HEK293T (cell line): Measurements from ENCODE around the gene TMCO6.

Experiments used
- ARNT ChIP-seq: fragments of 450-650 bp; IDR thresholded peaks from 2 replicates; pipeline ENCODE4 v1.6.1; 2017; ENCODE audit warnings: mild to moderate bottlenecking
- BHLHE40 ChIP-seq: fragments of 450-650 bp; IDR thresholded peaks from 2 replicates; pipeline ENCODE4 v1.6.1; 2016; ENCODE audit warnings: mild to moderate bottlenecking, moderate library complexity, borderline replicate concordance
- ELF4 ChIP-seq: fragments of 450-650 bp; IDR thresholded peaks from 2 replicates; pipeline ENCODE4 v1.6.1; 2017; ENCODE audit warnings: antibody characterized with exemption
- FOXA1 ChIP-seq: fragments of 450-650 bp; IDR thresholded peaks from 2 replicates; pipeline ENCODE4 v1.6.1; 2016; ENCODE audit warnings: mild to moderate bottlenecking
- FOXK2 ChIP-seq: fragments of 450-650 bp; IDR thresholded peaks from 2 replicates; pipeline ENCODE4 v1.6.1; 2016; ENCODE audit warnings: mild to moderate bottlenecking
- FOXM1 ChIP-seq: fragments of 450-650 bp; IDR thresholded peaks from 2 replicates; pipeline ENCODE4 v1.6.1; 2017; ENCODE audit warnings: mild to moderate bottlenecking, borderline replicate concordance
- HDGF ChIP-seq: fragments of 450-650 bp; IDR thresholded peaks from 2 replicates; pipeline ENCODE4 v1.6.1; 2017; ENCODE audit warnings: antibody characterized with exemption, borderline replicate concordance
- L3MBTL2 ChIP-seq: fragments of 450-650 bp; conservative IDR thresholded peaks from 2 replicates; pipeline ENCODE4 v1.6.1; 2016; ENCODE audit warnings: mild to moderate bottlenecking
- LEF1 ChIP-seq: fragments of 450-650 bp; IDR thresholded peaks from 2 replicates; pipeline ENCODE4 v1.6.1; 2017; ENCODE audit warnings: mild to moderate bottlenecking, borderline replicate concordance
- NFRKB ChIP-seq: fragments of 450-650 bp; IDR thresholded peaks from 2 replicates; pipeline ENCODE4 v1.6.1; 2016; ENCODE audit warnings: mild to moderate bottlenecking, moderate library complexity
- SP1 ChIP-seq: fragments of 450-650 bp; IDR thresholded peaks from 2 replicates; pipeline ENCODE4 v1.6.1; 2017
- SUZ12 ChIP-seq: fragments of 450-650 bp; IDR thresholded peaks from 2 replicates; pipeline ENCODE4 v1.6.1; 2016; ENCODE audit warnings: mild to moderate bottlenecking
- TARDBP ChIP-seq: fragments of 450-650 bp; IDR thresholded peaks from 2 replicates; pipeline ENCODE4 v1.6.1; 2016
- TF ChIP-seq, protein P1 (sequence below): fragments of 450-650 bp; IDR thresholded peaks from 2 replicates; pipeline ENCODE4 v1.6.1; 2016

DNA sequence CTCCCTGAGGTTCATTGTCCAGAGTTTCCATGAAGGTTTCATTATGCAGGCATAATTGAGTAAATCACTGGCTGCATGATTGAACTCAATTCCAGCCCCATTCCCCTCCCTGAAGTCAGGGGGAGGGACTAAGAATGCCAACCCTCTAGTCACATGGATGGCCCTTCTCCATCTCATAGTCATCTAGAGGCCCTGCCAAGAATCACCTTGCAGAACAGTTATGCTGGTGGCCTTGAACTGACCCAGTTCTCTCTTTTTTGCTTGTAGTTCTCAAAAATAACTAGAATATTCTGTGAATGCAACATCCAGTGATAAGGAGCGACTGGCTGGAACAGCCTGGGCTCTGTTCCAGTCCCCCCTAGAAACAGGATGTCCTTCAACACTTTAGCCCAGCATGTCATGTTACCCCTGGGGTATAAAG lies 42.9 kb upstream of the TMCO6 start:
- TF ChIP-seq SP1 (no peak), ARNT (no peak), SUZ12 (no peak), FOXM1 (no peak), FOXA1 (no peak), BHLHE40 (no peak), ELF4 (no peak), NFRKB (no peak), HDGF (no peak), LEF1 (no peak), TARDBP (no peak), FOXK2 (no peak), L3MBTL2 (no peak)
- TF ChIP-seq, protein P1, sequence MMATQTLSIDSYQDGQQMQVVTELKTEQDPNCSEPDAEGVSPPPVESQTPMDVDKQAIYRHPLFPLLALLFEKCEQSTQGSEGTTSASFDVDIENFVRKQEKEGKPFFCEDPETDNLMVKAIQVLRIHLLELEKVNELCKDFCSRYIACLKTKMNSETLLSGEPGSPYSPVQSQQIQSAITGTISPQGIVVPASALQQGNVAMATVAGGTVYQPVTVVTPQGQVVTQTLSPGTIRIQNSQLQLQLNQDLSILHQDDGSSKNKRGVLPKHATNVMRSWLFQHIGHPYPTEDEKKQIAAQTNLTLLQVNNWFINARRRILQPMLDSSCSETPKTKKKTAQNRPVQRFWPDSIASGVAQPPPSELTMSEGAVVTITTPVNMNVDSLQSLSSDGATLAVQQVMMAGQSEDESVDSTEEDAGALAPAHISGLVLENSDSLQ = no peak
